Activated CD4-positive, CD25-positive, alpha-beta regulatory T cell treated with anti-CD3 and anti-CD28 coated beads, Interleukin-2, amount 50 U/mL, for 24 hours (primary cell): ENCODE data around the gene FGFBP2.
"Not testable (repeated sequence)": the region's sequence is repeated elsewhere in the genome, so short reads cannot be mapped to it uniquely, and the experiment has no call there.

Experiments used
- ATAC-seq, 2 donors: fragments of 150-1000 bp; cut with Tn5 transposase; one replicate each; pipeline ENCODE4 v1.10.0; 2021; ENCODE audit warnings: mild to moderate bottlenecking in 1 of 2, moderate library complexity in 1 of 2

The FGFBP2 gene

GRCh38 chr4:15926486-15926885 lies 36.5 kb downstream of the FGFBP2 start:
- no peak for ATAC-seq

- no peak for ATAC-seq
Measured at GRCh38 chr4:15925830-15926229, 37.1 kb downstream of the FGFBP2 start.

- ATAC-seq = no peak
Measured at GRCh38 chr4:15921592-15921932, 41.4 kb downstream of the FGFBP2 start.

- no peak for ATAC-seq
Measured at GRCh38 chr4:15920723-15921591, 42.0 kb downstream of the FGFBP2 start.

GRCh38 chr4:15918484-15919129 lies 44.4 kb downstream of the FGFBP2 start:
- no peak for ATAC-seq

- ATAC-seq = no peak
Measured at GRCh38 chr4:15917297-15917696, 45.7 kb downstream of the FGFBP2 start.

- ATAC-seq = not testable (repeated sequence)
Measured at GRCh38 chr4:15916358-15916757, 46.6 kb downstream of the FGFBP2 start.

GRCh38 chr4:15914736-15915135 lies 48.2 kb downstream of the FGFBP2 start:
- no peak for ATAC-seq

- no peak for ATAC-seq
Measured at GRCh38 chr4:15914291-15914690, 48.7 kb downstream of the FGFBP2 start.

GRCh38 chr4:15913631-15913970 lies 49.4 kb downstream of the FGFBP2 start:
- ATAC-seq = no peak

- ATAC-seq = no peak
Measured at GRCh38 chr4:15912961-15913630, 49.9 kb downstream of the FGFBP2 start.

- ATAC-seq = no peak
Measured at GRCh38 chr4:15912236-15912635, 50.7 kb downstream of the FGFBP2 start.
